ENCODE results near the gene CNTFR.

DNA sequence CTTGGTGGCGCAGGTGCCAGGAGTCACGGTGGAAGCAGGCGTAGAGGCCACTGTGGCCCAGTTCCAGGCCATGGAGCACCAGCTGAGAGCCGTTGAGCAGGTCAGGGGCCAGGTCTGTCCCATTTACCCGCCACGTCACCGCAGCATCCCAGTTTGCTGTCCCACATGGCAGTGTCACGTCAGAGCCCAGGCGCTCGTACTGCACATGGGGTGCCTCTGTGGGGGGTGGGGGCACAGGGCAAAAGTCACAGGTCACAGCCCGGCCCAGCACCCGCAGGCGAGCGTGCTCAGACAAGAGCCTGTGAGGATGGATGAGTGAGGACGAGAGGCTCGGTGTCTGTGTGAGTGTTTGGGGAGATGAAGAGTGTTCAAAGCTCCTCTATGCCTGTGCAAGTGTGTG lies 24.9 kb downstream of the CNTFR start:
- TF ChIP-seq, protein P1, sequence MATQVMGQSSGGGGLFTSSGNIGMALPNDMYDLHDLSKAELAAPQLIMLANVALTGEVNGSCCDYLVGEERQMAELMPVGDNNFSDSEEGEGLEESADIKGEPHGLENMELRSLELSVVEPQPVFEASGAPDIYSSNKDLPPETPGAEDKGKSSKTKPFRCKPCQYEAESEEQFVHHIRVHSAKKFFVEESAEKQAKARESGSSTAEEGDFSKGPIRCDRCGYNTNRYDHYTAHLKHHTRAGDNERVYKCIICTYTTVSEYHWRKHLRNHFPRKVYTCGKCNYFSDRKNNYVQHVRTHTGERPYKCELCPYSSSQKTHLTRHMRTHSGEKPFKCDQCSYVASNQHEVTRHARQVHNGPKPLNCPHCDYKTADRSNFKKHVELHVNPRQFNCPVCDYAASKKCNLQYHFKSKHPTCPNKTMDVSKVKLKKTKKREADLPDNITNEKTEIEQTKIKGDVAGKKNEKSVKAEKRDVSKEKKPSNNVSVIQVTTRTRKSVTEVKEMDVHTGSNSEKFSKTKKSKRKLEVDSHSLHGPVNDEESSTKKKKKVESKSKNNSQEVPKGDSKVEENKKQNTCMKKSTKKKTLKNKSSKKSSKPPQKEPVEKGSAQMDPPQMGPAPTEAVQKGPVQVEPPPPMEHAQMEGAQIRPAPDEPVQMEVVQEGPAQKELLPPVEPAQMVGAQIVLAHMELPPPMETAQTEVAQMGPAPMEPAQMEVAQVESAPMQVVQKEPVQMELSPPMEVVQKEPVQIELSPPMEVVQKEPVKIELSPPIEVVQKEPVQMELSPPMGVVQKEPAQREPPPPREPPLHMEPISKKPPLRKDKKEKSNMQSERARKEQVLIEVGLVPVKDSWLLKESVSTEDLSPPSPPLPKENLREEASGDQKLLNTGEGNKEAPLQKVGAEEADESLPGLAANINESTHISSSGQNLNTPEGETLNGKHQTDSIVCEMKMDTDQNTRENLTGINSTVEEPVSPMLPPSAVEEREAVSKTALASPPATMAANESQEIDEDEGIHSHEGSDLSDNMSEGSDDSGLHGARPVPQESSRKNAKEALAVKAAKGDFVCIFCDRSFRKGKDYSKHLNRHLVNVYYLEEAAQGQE (IDR thresholded peaks at IDR 0.05; ENCODE audit: unreplicated experiment), result no peak
- TF ChIP-seq, protein P2, sequence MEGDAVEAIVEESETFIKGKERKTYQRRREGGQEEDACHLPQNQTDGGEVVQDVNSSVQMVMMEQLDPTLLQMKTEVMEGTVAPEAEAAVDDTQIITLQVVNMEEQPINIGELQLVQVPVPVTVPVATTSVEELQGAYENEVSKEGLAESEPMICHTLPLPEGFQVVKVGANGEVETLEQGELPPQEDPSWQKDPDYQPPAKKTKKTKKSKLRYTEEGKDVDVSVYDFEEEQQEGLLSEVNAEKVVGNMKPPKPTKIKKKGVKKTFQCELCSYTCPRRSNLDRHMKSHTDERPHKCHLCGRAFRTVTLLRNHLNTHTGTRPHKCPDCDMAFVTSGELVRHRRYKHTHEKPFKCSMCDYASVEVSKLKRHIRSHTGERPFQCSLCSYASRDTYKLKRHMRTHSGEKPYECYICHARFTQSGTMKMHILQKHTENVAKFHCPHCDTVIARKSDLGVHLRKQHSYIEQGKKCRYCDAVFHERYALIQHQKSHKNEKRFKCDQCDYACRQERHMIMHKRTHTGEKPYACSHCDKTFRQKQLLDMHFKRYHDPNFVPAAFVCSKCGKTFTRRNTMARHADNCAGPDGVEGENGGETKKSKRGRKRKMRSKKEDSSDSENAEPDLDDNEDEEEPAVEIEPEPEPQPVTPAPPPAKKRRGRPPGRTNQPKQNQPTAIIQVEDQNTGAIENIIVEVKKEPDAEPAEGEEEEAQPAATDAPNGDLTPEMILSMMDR (conservative IDR thresholded peaks at IDR 0.05; ENCODE audit: low read depth in 2 of 2), result no peak
- TF ChIP-seq EZH2phosphoT487 (IDR thresholded peaks at IDR 0.05; ENCODE audit: unreplicated experiment) (no peak), JUNB (IDR thresholded peaks at IDR 0.05; ENCODE audit: unreplicated experiment) (no peak), POLR2AphosphoS5 (IDR thresholded peaks at IDR 0.05; ENCODE audit: low read depth) (no peak), ZNF114 (CRISPR knock-in tag; IDR thresholded peaks at IDR 0.05) (no peak), CREB1 (CRISPR knock-in tag; IDR thresholded peaks at IDR 0.05; ENCODE audit: low read depth) (no peak), EZH2 (IDR thresholded peaks at IDR 0.05; ENCODE audit: low read depth, unreplicated experiment) (no peak), STAT1 (IDR thresholded peaks at IDR 0.05; ENCODE audit: unreplicated experiment) (no peak), NANOG (IDR thresholded peaks at IDR 0.05; ENCODE audit: borderline replicate concordance) (no peak)
- TF ChIP-seq, protein P3, sequence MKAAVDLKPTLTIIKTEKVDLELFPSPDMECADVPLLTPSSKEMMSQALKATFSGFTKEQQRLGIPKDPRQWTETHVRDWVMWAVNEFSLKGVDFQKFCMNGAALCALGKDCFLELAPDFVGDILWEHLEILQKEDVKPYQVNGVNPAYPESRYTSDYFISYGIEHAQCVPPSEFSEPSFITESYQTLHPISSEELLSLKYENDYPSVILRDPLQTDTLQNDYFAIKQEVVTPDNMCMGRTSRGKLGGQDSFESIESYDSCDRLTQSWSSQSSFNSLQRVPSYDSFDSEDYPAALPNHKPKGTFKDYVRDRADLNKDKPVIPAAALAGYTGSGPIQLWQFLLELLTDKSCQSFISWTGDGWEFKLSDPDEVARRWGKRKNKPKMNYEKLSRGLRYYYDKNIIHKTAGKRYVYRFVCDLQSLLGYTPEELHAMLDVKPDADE (IDR thresholded peaks at IDR 0.05), result no peak

Data from GM23338 (cell line).